Measurements from ENCODE around the gene LIPF.

- TF ChIP-seq CTCF (IDR thresholded peaks at IDR 0.05; ENCODE audit: insufficient read depth, low read length, poor library complexity, severe bottlenecking) (no peak), EZH2phosphoT487 (conservative IDR thresholded peaks at IDR 0.05; ENCODE audit: low read length) (no peak)
These were observed 18.2 kb downstream of the LIPF start for GRCh38 chr10:88682491-88682890.
